K562 (cell line): ENCODE results near the gene GLB1L2. TPM values are rescaled to one million over a fixed set of nuclear protein-coding genes. Genes with fewer than 3 reads are reported as not detected.

Experiments used
- ATAC-seq: fragments of 200-7000 bp; cut with Tn5 transposase; 3 replicates; pipeline ENCODE4 v1.9.1; 2020; ENCODE audit warnings: moderate library complexity
- BruUV-seq: library from RNA; stranded (reverse); fragments of 400-500 nt; replicated peaks from 2 replicates; lab custom pipeline; 2021; lab: Mats Ljungman, UMichigan
- CTCF ChIA-PET: fragments of 300-600 bp; formaldehyde crosslinking; extraction: SDS; loops from one replicate; lab custom pipeline; 2021; ENCODE audit warnings: low intra/inter-chr PET ratio; lab: Yijun Ruan, JAX
- POLR2A ChIA-PET: fragments of 300-600, 350-650 bp; sonication (Branson Sonifier 250); formaldehyde crosslinking; extraction: SDS; loops from one replicate; lab custom pipeline; 2021; ENCODE audit warnings: antibody characterized with exemption, inconsistent platforms; lab: Yijun Ruan, JAX
- DNase-seq, 4 experiments: peaks; one replicate each; pipeline versions ENCODE4 v3.0.0 to v3.0.0-alpha.2; 2011 to 2018; ENCODE audit warnings: low spot score in 3 of 4, mixed read lengths in 3 of 4; ENCODE audit errors: extremely low read depth in 1 of 4
- FAIRE-seq: peaks from 2 replicates; lab custom pipeline; 2011; peaks lifted over from hg19 to GRCh38; lab: Jason Lieb, UNC
- H2AFZ ChIP-seq: 2 replicates; pipeline ENCODE4 v1.6.0; 2011; ENCODE audit warnings: low read depth, low read length, control low read depth, inconsistent platforms
- H3K27ac ChIP-seq: fragments of 200-600 bp; 3 replicates; pipeline ENCODE4 v1.8.0; 2011; ENCODE audit warnings: low read depth, mild to moderate bottlenecking, control low read depth, inconsistent platforms, low read length, moderate library complexity, mixed read lengths; ENCODE audit errors: extremely low read depth
- H3K27me3 ChIP-seq, 2 experiments: fragments of 300-600 bp in 1 of 2; 2 replicates in 1 of 2; 3 replicates in 1 of 2; pipeline versions ENCODE4 v1.6.0 to v1.8.0; 2011; ENCODE audit warnings: inconsistent platforms in 2 of 2, low read length in 2 of 2, mild to moderate bottlenecking in 1 of 2, mixed read lengths in 1 of 2, moderate library complexity in 1 of 2; ENCODE audit not compliant: control insufficient read depth in 2 of 2, insufficient read depth in 2 of 2
- H3K36me3 ChIP-seq: fragments of 300-600 bp; 3 replicates; pipeline ENCODE4 v1.8.0; 2011; ENCODE audit warnings: mild to moderate bottlenecking, low read length, inconsistent platforms; ENCODE audit not compliant: control insufficient read depth, insufficient read depth
- H3K4me1 ChIP-seq, 2 experiments: fragments of 200-600 bp in 1 of 2; replicated peaks in 1 of 2; 2 replicates in 1 of 2; 3 replicates in 1 of 2; pipeline versions ENCODE4 v1.5.1 to v1.8.0; 2011; ENCODE audit warnings: inconsistent platforms in 2 of 2, low read length in 2 of 2, mild to moderate bottlenecking in 1 of 2, mixed read lengths in 1 of 2, moderate library complexity in 1 of 2; ENCODE audit not compliant: control insufficient read depth in 2 of 2, insufficient read depth in 2 of 2
- H3K4me2 ChIP-seq: 2 replicates; pipeline ENCODE4 v1.6.1; 2011; ENCODE audit warnings: low read length, control low read depth, inconsistent platforms, mixed read lengths; ENCODE audit not compliant: insufficient read depth
- H3K4me3 ChIP-seq: fragments of 200-600 bp; sonication (generic), shearing (Covaris generic); 2 replicates; pipeline ENCODE4 v1.5.1; 2016; ENCODE audit warnings: control low read depth, inconsistent platforms
- H3K79me2 ChIP-seq: fragments of 200-600 bp; 3 replicates; pipeline ENCODE4 v1.8.0; 2011; ENCODE audit warnings: low read length, inconsistent platforms; ENCODE audit not compliant: control insufficient read depth, insufficient read depth
- H3K9ac ChIP-seq, 2 experiments: 2 replicates each; pipeline versions ENCODE4 v1.6.0 to v1.6.1; 2011; ENCODE audit warnings: low read depth in 2 of 2, low read length in 2 of 2, control low read depth in 1 of 2, inconsistent platforms in 1 of 2, mild to moderate bottlenecking in 1 of 2, mixed read lengths in 1 of 2; ENCODE audit not compliant: insufficient read depth in 1 of 2
- H3K9me1 ChIP-seq: one replicate; pipeline ENCODE4 v1.6.0; 2011; ENCODE audit warnings: inconsistent platforms, mild to moderate bottlenecking, low read length, moderate library complexity; ENCODE audit not compliant: control insufficient read depth, insufficient read depth
- H3K9me3 ChIP-seq: replicated peaks from 2 replicates; pipeline ENCODE4 v1.5.1; 2011; ENCODE audit warnings: low read depth, low read length, inconsistent platforms; ENCODE audit not compliant: control insufficient read depth, insufficient read depth
- H4K20me1 ChIP-seq: replicated peaks from 2 replicates; pipeline ENCODE4 v1.6.1; 2011; ENCODE audit warnings: low read length, inconsistent platforms, mixed read lengths; ENCODE audit not compliant: control insufficient read depth, insufficient read depth
- CEBPG ChIP-seq, 3 experiments: fragments of 200-800 bp in 1 of 3; sonication (Bioruptor generic) in 1 of 3; sonication (generic) in 1 of 3; formaldehyde crosslinking in 1 of 3; IDR thresholded peaks in 2 of 3; conservative IDR thresholded peaks in 1 of 3; 2 replicates each; pipeline versions ENCODE4 v1.6.1 to v1.8.0; 2016 to 2022; ENCODE audit warnings: missing compliant biosample characterization in 2 of 3, missing genetic modification characterization in 2 of 3, mild to moderate bottlenecking in 1 of 3, missing genetic modification reagents in 1 of 3
- WGBS: fragments of 100-300 bp; shearing (Covaris generic); methylation state at CpG from one replicate; pipeline ENCODE4 v1.1.6; 2016; ENCODE audit warnings: low coverage, mixed read lengths; ENCODE audit not compliant: insufficient coverage; ENCODE audit errors: missing lambda C conversion rate; 5-methylcytosine and 5-hydroxymethylcytosine counted together
- in situ Hi-C: fragments of 300-500 bp; cut with MboI; formaldehyde crosslinking; loops from 4 replicates; pipeline ENCODE4 v1.15.0; 2018; ENCODE audit warnings: inconsistent platforms, mixed read lengths
- intact Hi-C: fragments of 100-400 bp; cut with micrococcal nuclease; formaldehyde crosslinking; loops from 2 replicates; pipeline ENCODE4 v1.14.2; 2022
- polyA plus RNA-seq, 8 experiments: library from polyadenylated mRNA; depleted of rRNA in 4 of 8; stranded (reverse) in 5 of 8; unstranded in 3 of 8; fragments of >200 nt; fragmentation: Nextera tagmentation in 2 of 8; fragmentation: Illumina TruSeq in 1 of 8; extraction: Ambion mirVana in 2 of 8; extraction: Trizol in 1 of 8; gene quantifications; 2 replicates each; pipeline versions ENCODE4 v1.2.1 to v1.2.3, GENCODE V29; 2011 to 2014; ENCODE audit warnings: inconsistent platforms in 1 of 8, missing spikeins in 1 of 8
- total RNA-seq, 7 experiments: library from RNA; depleted of rRNA in 6 of 7; stranded (reverse); fragments of >200 nt in 6 of 7; fragmentation: Illumina TruSeq in 2 of 7; extraction: Trizol in 2 of 7; gene quantifications; 2 replicates each; pipeline versions ENCODE4 v1.2.1 to v1.2.3, GENCODE V29; 2011 to 2021; ENCODE audit warnings: low replicate concordance in 1 of 7
- TF ChIP-seq, protein P1 (sequence below): fragments of 250-450 bp; sonication (Bioruptor Pico); IDR thresholded peaks from 2 replicates; pipeline ENCODE4 v1.4.0; 2020
- TF ChIP-seq, protein P2 (sequence below): sonication (generic); formaldehyde crosslinking; IDR thresholded peaks from 2 replicates; pipeline ENCODE4 v1.8.0; 2022; ENCODE audit warnings: mild to moderate bottlenecking, missing genetic modification reagents

GLB1L2 gene
- total and polyA plus RNA-seq, 9 of the 15 experiments (the other 6 are each of a cell fraction or from before 2014, with no cell fraction given) = 0.84 to 21.4 (median 13.8) TPM

DNA sequence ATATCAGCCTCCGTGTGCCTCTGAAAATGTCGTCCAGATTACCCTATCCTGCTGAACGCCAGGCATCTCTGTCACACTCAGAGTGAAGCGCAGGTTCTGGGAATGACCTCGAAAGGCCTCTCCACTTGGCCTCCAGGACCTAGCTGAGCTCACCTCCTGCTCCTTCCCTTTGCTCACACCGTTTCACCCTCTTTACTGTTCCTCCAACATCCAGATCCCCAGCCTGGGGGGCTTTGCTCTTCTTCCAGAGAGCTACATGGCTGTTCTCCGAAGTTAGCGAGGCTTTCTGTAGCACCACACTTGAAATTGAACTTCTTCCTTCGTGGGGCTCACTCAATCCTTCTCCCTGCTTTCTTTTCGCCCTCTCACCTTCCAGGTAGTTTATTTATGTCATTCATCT is 27.9 kb downstream of the GLB1L2 start:
- H4K20me1 ChIP-seq = no peaks in the 10 kb centered on the region
- no peak overlapping the region for H3K27ac ChIP-seq
- no peak overlapping the region for H3K4me2 ChIP-seq
- H3K4me1 ChIP-seq = peaks cover 16 to 21% of the 10 kb centered on the region in 2 experiments; a peak in 4 of 5 replicates
- no peaks in the 10 kb centered on the region for H3K9me3 ChIP-seq
- H3K27me3 ChIP-seq = no peaks in the 10 kb centered on the region
- WGBS = 74% methylated on average over 9 of the region's 10 CpGs
- peaks cover 4% of the 10 kb centered on the region for H3K9me1 ChIP-seq
- H3K4me3 ChIP-seq = no peak overlapping the region
- CTCF ChIA-PET = no interaction called here
- no peak for TF ChIP-seq CEBPG (CRISPR knock-in tag; IDR thresholded peaks at IDR 0.05)
- no peak for TF ChIP-seq CEBPG (tag; conservative IDR thresholded peaks at IDR 0.05 in 1 of 2, IDR thresholded peaks at IDR 0.05 in 1 of 2)
- TF ChIP-seq, protein P1, sequence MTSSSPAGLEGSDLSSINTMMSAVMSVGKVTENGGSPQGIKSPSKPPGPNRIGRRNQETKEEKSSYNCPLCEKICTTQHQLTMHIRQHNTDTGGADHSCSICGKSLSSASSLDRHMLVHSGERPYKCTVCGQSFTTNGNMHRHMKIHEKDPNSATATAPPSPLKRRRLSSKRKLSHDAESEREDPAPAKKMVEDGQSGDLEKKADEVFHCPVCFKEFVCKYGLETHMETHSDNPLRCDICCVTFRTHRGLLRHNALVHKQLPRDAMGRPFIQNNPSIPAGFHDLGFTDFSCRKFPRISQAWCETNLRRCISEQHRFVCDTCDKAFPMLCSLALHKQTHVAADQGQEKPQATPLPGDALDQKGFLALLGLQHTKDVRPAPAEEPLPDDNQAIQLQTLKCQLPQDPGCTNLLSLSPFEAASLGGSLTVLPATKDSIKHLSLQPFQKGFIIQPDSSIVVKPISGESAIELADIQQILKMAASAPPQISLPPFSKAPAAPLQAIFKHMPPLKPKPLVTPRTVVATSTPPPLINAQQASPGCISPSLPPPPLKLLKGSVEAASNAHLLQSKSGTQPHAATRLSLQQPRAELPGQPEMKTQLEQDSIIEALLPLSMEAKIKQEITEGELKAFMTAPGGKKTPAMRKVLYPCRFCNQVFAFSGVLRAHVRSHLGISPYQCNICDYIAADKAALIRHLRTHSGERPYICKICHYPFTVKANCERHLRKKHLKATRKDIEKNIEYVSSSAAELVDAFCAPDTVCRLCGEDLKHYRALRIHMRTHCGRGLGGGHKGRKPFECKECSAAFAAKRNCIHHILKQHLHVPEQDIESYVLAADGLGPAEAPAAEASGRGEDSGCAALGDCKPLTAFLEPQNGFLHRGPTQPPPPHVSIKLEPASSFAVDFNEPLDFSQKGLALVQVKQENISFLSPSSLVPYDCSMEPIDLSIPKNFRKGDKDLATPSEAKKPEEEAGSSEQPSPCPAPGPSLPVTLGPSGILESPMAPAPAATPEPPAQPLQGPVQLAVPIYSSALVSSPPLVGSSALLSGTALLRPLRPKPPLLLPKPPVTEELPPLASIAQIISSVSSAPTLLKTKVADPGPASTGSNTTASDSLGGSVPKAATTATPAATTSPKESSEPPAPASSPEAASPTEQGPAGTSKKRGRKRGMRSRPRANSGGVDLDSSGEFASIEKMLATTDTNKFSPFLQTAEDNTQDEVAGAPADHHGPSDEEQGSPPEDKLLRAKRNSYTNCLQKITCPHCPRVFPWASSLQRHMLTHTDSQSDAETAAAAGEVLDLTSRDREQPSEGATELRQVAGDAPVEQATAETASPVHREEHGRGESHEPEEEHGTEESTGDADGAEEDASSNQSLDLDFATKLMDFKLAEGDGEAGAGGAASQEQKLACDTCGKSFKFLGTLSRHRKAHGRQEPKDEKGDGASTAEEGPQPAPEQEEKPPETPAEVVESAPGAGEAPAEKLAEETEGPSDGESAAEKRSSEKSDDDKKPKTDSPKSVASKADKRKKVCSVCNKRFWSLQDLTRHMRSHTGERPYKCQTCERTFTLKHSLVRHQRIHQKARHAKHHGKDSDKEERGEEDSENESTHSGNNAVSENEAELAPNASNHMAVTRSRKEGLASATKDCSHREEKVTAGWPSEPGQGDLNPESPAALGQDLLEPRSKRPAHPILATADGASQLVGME = no peak
- TF ChIP-seq, protein P2, sequence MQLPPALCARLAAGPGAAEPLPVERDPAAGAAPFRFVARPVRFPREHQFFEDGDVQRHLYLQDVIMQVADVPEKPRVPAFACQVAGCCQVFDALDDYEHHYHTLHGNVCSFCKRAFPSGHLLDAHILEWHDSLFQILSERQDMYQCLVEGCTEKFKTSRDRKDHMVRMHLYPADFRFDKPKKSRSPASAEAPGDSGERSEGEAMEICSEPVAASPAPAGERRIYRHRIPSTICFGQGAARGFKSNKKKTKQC (CRISPR knock-in tag) = no peak
- peak overlapping the region; percentile 88 for H2AFZ ChIP-seq
- H3K79me2 ChIP-seq = no peaks in the 10 kb centered on the region
- ATAC-seq (no peak), FAIRE-seq (no peak), DNase-seq (no peak)
- peaks cover 3% of the 10 kb centered on the region; the same call in 2 of the 3 replicates for H3K36me3 ChIP-seq
- in situ Hi-C loops (no loop called here), intact Hi-C loops (loop anchor here (2.0 kb wide), 1 partner anchor 367 kb away; no protein-coding TSS in a partner anchor)
- no TSS peak for BruUV-seq
- POLR2A ChIA-PET = interaction anchor here (1.1 kb wide), 1 partner anchor 562 kb away, joined by 3 read pairs; no protein-coding TSS in a partner anchor
- H3K9ac ChIP-seq = peak overlapping the region in 1 of 2 experiments; percentile 73; a peak in 2 of 4 replicates
